Trophoblast cell (in vitro differentiated cells and primary cell): ENCODE measurements around the gene GGTLC1.

Source experiments
- DNase-seq, 2 donors: peaks; one replicate each; pipeline ENCODE4 v3.0.0-alpha.2; 2016
- H2AFZ ChIP-seq: 2 replicates; pipeline ENCODE4 v1.6.1; 2013; ENCODE audit warnings: low read length, moderate library complexity, mild to moderate bottlenecking; ENCODE audit not compliant: insufficient read depth, poor library complexity
- H2AK5ac ChIP-seq: 2 replicates; pipeline ENCODE4 v1.6.1; 2013; ENCODE audit warnings: mild to moderate bottlenecking, low read length
- H2BK120ac ChIP-seq: 2 replicates; pipeline ENCODE4 v1.6.1; 2013; ENCODE audit warnings: low read length, mild to moderate bottlenecking, moderate library complexity; ENCODE audit not compliant: insufficient read depth, poor library complexity
- H2BK12ac ChIP-seq: 2 replicates; pipeline ENCODE4 v1.6.1; 2013; ENCODE audit warnings: mild to moderate bottlenecking, low read length, moderate library complexity
- H2BK5ac ChIP-seq: 2 replicates; pipeline ENCODE4 v1.6.1; 2013; ENCODE audit warnings: low read length, low read depth, moderate library complexity, mild to moderate bottlenecking; ENCODE audit not compliant: poor library complexity
- H3K14ac ChIP-seq: 2 replicates; pipeline ENCODE4 v1.6.1; 2013; ENCODE audit warnings: mild to moderate bottlenecking, low read length
- H3K18ac ChIP-seq: 2 replicates; pipeline ENCODE4 v1.6.1; 2013; ENCODE audit warnings: mild to moderate bottlenecking, low read length
- H3K23ac ChIP-seq: 2 replicates; pipeline ENCODE4 v1.6.1; 2013; ENCODE audit warnings: low read length
- H3K27ac ChIP-seq: 2 replicates; pipeline ENCODE4 v1.5.1; 2013; ENCODE audit warnings: low read depth, mild to moderate bottlenecking, inconsistent platforms, low read length, moderate library complexity
- H3K27me3 ChIP-seq: 2 replicates; pipeline ENCODE4 v1.6.1; 2013; ENCODE audit warnings: inconsistent platforms, mild to moderate bottlenecking, low read length, moderate library complexity; ENCODE audit not compliant: insufficient read depth
- H3K36me3 ChIP-seq, 2 experiments: 1 replicate in 1 of 2; 2 replicates in 1 of 2; pipeline ENCODE4 v1.6.1; 2013; ENCODE audit warnings: low read length in 2 of 2, mild to moderate bottlenecking in 2 of 2, moderate library complexity in 1 of 2; ENCODE audit not compliant: insufficient read depth in 2 of 2, control insufficient read depth in 1 of 2
- H3K4ac ChIP-seq: 2 replicates; pipeline ENCODE4 v1.6.1; 2013; ENCODE audit warnings: low read depth, mild to moderate bottlenecking, low read length, moderate library complexity
- H3K4me1 ChIP-seq, 2 experiments: 1 replicate in 1 of 2; 2 replicates in 1 of 2; pipeline ENCODE4 v1.6.1; 2013; ENCODE audit warnings: low read length in 2 of 2, mild to moderate bottlenecking in 2 of 2, moderate library complexity in 1 of 2; ENCODE audit not compliant: insufficient read depth in 2 of 2, control insufficient read depth in 1 of 2
- H3K4me2 ChIP-seq: 2 replicates; pipeline ENCODE4 v1.6.1; 2013; ENCODE audit warnings: inconsistent platforms, mild to moderate bottlenecking, low read length, moderate library complexity
- H3K4me3 ChIP-seq: 2 replicates; pipeline ENCODE4 v1.5.1; 2013; ENCODE audit warnings: mild to moderate bottlenecking, low read depth, low read length, inconsistent platforms
- H3K79me1 ChIP-seq: one replicate; pipeline ENCODE4 v1.6.1; 2013; ENCODE audit warnings: low read length
- H3K79me2 ChIP-seq: 2 replicates; pipeline ENCODE4 v1.6.1; 2013; ENCODE audit warnings: low read length, mild to moderate bottlenecking; ENCODE audit not compliant: control insufficient read depth, insufficient read depth, poor library complexity
- H3K9ac ChIP-seq: 2 replicates; pipeline ENCODE4 v1.6.1; 2013; ENCODE audit warnings: mild to moderate bottlenecking, low read length
- H3K9me3 ChIP-seq: 2 replicates; pipeline ENCODE4 v1.6.1; 2013; ENCODE audit warnings: low read depth, mild to moderate bottlenecking, control low read depth, inconsistent platforms, low read length; ENCODE audit not compliant: insufficient read depth
- H4K12ac ChIP-seq: 2 replicates; pipeline ENCODE4 v1.6.1; 2013; ENCODE audit warnings: low read depth, mild to moderate bottlenecking, low read length, moderate library complexity
- H4K8ac ChIP-seq: 2 replicates; pipeline ENCODE4 v1.6.1; 2013; ENCODE audit warnings: low read depth, mild to moderate bottlenecking, low read length, moderate library complexity
- H4K91ac ChIP-seq: one replicate; pipeline ENCODE4 v1.6.1; 2013; ENCODE audit warnings: low read depth, mild to moderate bottlenecking, low read length, moderate library complexity
- WGBS: extraction: QIAGEN DNeasy Blood & Tissue Kit; methylation state at CpG from one replicate; pipeline ENCODE4 v1.1.7; 2013; ENCODE audit warnings: missing lambda C conversion rate; ENCODE audit not compliant: insufficient read length, insufficient coverage; ENCODE audit errors: extremely low coverage; 5-methylcytosine and 5-hydroxymethylcytosine counted together

The GGTLC1 gene

GRCh38 chr20:23966927-23967615, 21.5 kb downstream of the GGTLC1 start:
- no peak overlapping the region for H3K4ac ChIP-seq
- no peak overlapping the region for H2BK5ac ChIP-seq
- H3K14ac ChIP-seq = no peak overlapping the region
- H2AK5ac ChIP-seq = no peak overlapping the region
- no peaks in the 10 kb centered on the region for H3K36me3 ChIP-seq
- no peak overlapping the region for H4K8ac ChIP-seq
- no peak overlapping the region for H3K4me2 ChIP-seq
- H4K12ac ChIP-seq = no peak overlapping the region
- no peak overlapping the region for H3K18ac ChIP-seq
- peak; percentile 20 to 50 for DNase-seq
- no peak overlapping the region for H3K9ac ChIP-seq
- no peak overlapping the region for H2BK12ac ChIP-seq
- H3K9me3 ChIP-seq = peaks cover 7% of the 10 kb centered on the region
- no peak overlapping the region for H2AFZ ChIP-seq
- WGBS = no CpG with 5 or more reads among the region's 8 CpGs
- no peak overlapping the region for H3K27ac ChIP-seq
- H3K4me3 ChIP-seq = no peak overlapping the region
- H2BK120ac ChIP-seq = no peak overlapping the region
- H3K27me3 ChIP-seq = no peaks in the 10 kb centered on the region
- H3K79me2 ChIP-seq = no peaks in the 10 kb centered on the region
- H3K23ac ChIP-seq = no peak overlapping the region
- H4K91ac ChIP-seq = no peak overlapping the region
- no peaks in the 10 kb centered on the region for H3K4me1 ChIP-seq
- no peaks in the 10 kb centered on the region for H3K79me1 ChIP-seq

- Histone ChIP-seq H2AFZ (no peak overlapping the region), H2BK120ac (no peak overlapping the region), H3K27ac (no peak overlapping the region), H4K91ac (no peak overlapping the region), H3K4me2 (no peak overlapping the region), H3K4me3 (no peak overlapping the region), H4K12ac (no peak overlapping the region), H3K79me2 (no peaks in the 10 kb centered on the region), H3K79me1 (no peaks in the 10 kb centered on the region), H3K18ac (no peak overlapping the region), H4K8ac (no peak overlapping the region), H3K36me3 (no peaks in the 10 kb centered on the region), H3K27me3 (no peaks in the 10 kb centered on the region), H2BK5ac (no peak overlapping the region), H3K23ac (no peak overlapping the region), H2BK12ac (no peak overlapping the region), H3K14ac (no peak overlapping the region), H3K4ac (no peak overlapping the region), H3K9ac (no peak overlapping the region), H3K9me3 (peaks cover 7% of the 10 kb centered on the region), H2AK5ac (no peak overlapping the region), H3K4me1 (no peaks in the 10 kb centered on the region)
- WGBS = no CpG with 5 or more reads among the region's 6 CpGs
- peak in 1 of 2 donors; percentile 30 for DNase-seq
These were observed 22.3 kb downstream of the GGTLC1 start for GRCh38 chr20:23966298-23966697.

- DNase-seq = no peak
- H3K36me3 ChIP-seq = no peaks in the 10 kb centered on the region
- H3K4ac ChIP-seq = no peak overlapping the region
- no peak overlapping the region for H3K4me3 ChIP-seq
- H4K8ac ChIP-seq = no peak overlapping the region
- H3K9ac ChIP-seq = no peak overlapping the region
- no peak overlapping the region for H2BK12ac ChIP-seq
- no peaks in the 10 kb centered on the region for H3K4me1 ChIP-seq
- H3K4me2 ChIP-seq = no peak overlapping the region
- H3K27me3 ChIP-seq = no peaks in the 10 kb centered on the region
- no peaks in the 10 kb centered on the region for H3K79me1 ChIP-seq
- no peak overlapping the region for H2AFZ ChIP-seq
- H3K27ac ChIP-seq = no peak overlapping the region
- H3K14ac ChIP-seq = no peak overlapping the region
- no peaks in the 10 kb centered on the region for H3K79me2 ChIP-seq
- no peak overlapping the region for H4K12ac ChIP-seq
- WGBS = 100% methylated on average over 1 of the region's 1 CpG
- H3K18ac ChIP-seq = no peak overlapping the region
- H4K91ac ChIP-seq = no peak overlapping the region
- H2AK5ac ChIP-seq = no peak overlapping the region
- H2BK120ac ChIP-seq = no peak overlapping the region
- no peak overlapping the region for H2BK5ac ChIP-seq
- peaks cover 7% of the 10 kb centered on the region for H3K9me3 ChIP-seq
- no peak overlapping the region for H3K23ac ChIP-seq
These were observed 24.6 kb downstream of the GGTLC1 start for GRCh38 chr20:23963941-23964340.

DNA sequence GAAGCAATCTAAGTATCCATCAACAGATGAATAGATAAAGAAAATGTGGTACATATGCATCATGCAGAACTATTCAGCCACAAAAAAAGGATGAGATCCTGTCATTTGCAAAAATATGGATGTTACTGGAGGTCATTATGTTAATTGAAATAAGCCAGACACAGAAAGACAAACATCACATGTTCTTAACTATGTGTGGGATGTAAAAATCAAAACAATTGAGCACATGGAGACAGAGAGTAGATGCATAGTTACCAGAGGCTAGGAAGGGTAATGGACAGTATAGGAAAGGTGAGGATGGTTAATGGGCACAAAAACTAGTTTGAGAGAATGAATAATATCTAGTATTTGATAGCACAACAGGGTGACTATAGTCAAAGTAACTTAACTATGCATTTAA, 26.3 kb downstream of the GGTLC1 start:
- no peak overlapping the region for H4K91ac ChIP-seq
- no peak overlapping the region for H2AFZ ChIP-seq
- no peaks in the 10 kb centered on the region for H3K27me3 ChIP-seq
- H3K4ac ChIP-seq = no peak overlapping the region
- no peak overlapping the region for H3K27ac ChIP-seq
- H2BK120ac ChIP-seq = no peak overlapping the region
- no peaks in the 10 kb centered on the region for H3K79me1 ChIP-seq
- H3K36me3 ChIP-seq = no peaks in the 10 kb centered on the region
- no peaks in the 10 kb centered on the region for H3K79me2 ChIP-seq
- no peak overlapping the region for H3K4me3 ChIP-seq
- H4K12ac ChIP-seq = no peak overlapping the region
- H2BK5ac ChIP-seq = no peak overlapping the region
- H2AK5ac ChIP-seq = no peak overlapping the region
- no peak overlapping the region for H4K8ac ChIP-seq
- no peak overlapping the region for H3K9ac ChIP-seq
- no peak overlapping the region for H3K14ac ChIP-seq
- peaks cover 7% of the 10 kb centered on the region for H3K9me3 ChIP-seq
- DNase-seq = no peak
- H3K23ac ChIP-seq = no peak overlapping the region
- no peak overlapping the region for H3K4me2 ChIP-seq
- no peak overlapping the region for H2BK12ac ChIP-seq
- no peaks in the 10 kb centered on the region for H3K4me1 ChIP-seq
- no peak overlapping the region for H3K18ac ChIP-seq
